ENCODE results near the gene TMPRSS3.

Gene TMPRSS3

GRCh38 chr21:42369821-42370220, 26.0 kb downstream of the TMPRSS3 start:
- DNase-seq: no peak

- no peak for DNase-seq
These were observed 28.3 kb downstream of the TMPRSS3 start for GRCh38 chr21:42367367-42368165.

GRCh38 chr21:42366292-42367010, 29.4 kb downstream of the TMPRSS3 start, which contains the start of gene TFF1:
TFF1 (minus strand) TSS chr21:42366535; CDS start chr21:42366495, 40 bp downstream.
- DNase-seq: no peak

- DNase-seq: no peak
These were observed 30.1 kb downstream of the TMPRSS3 start for GRCh38 chr21:42365770-42366169.

- DNase-seq: no peak
These were observed 31.5 kb downstream of the TMPRSS3 start for GRCh38 chr21:42364304-42364865.

GRCh38 chr21:42363312-42363711, 32.5 kb downstream of the TMPRSS3 start:
- no peak for DNase-seq

- DNase-seq: no peak
These were observed 33.2 kb downstream of the TMPRSS3 start for GRCh38 chr21:42362700-42363099.

- DNase-seq: no peak
These were observed 33.7 kb downstream of the TMPRSS3 start for GRCh38 chr21:42362198-42362597.

GRCh38 chr21:42361286-42361685, 34.6 kb downstream of the TMPRSS3 start:
- no peak for DNase-seq

GRCh38 chr21:42360317-42360716, 35.5 kb downstream of the TMPRSS3 start:
- DNase-seq: no peak

- DNase-seq: no peak
These were observed 36.9 kb downstream of the TMPRSS3 start for GRCh38 chr21:42358937-42359336.

GRCh38 chr21:42358261-42358660, 37.6 kb downstream of the TMPRSS3 start:
- no peak for DNase-seq

- DNase-seq: no peak
These were observed 38.5 kb downstream of the TMPRSS3 start for GRCh38 chr21:42357307-42357706.

GRCh38 chr21:42356650-42357049, 39.2 kb downstream of the TMPRSS3 start:
- DNase-seq: no peak

- no peak for DNase-seq
These were observed 39.8 kb downstream of the TMPRSS3 start for GRCh38 chr21:42356046-42356445.

GRCh38 chr21:42353623-42354022, 42.2 kb downstream of the TMPRSS3 start:
- DNase-seq: no peak

GRCh38 chr21:42352441-42353095, 43.3 kb downstream of the TMPRSS3 start:
- no peak for DNase-seq

GRCh38 chr21:42351626-42352440, 44.0 kb downstream of the TMPRSS3 start:
- no peak for DNase-seq

- no peak for DNase-seq
These were observed 44.9 kb downstream of the TMPRSS3 start, which contains the start of gene TFF2 for GRCh38 chr21:42350927-42351426. TFF2 (minus strand) TSS chr21:42350994; CDS start chr21:42350957, 37 bp downstream.

- DNase-seq: no peak
These were observed 45.4 kb downstream of the TMPRSS3 start for GRCh38 chr21:42350318-42350910.

Data from NCI-H226 (cell line).